NT2/D1 (cell line): Measurements from ENCODE around the gene CACNA1C.

Experiments used
- DNase-seq: peaks from one replicate; pipeline ENCODE4 v3.0.0-alpha.2; 2011; ENCODE audit warnings: low read depth, low spot score
- H3K27me3 ChIP-seq: 2 replicates; pipeline ENCODE4 v1.6.0; 2011; ENCODE audit warnings: mild to moderate bottlenecking; ENCODE audit not compliant: insufficient read length, insufficient read depth
- H3K36me3 ChIP-seq: 2 replicates; pipeline ENCODE4 v1.6.1; 2011; ENCODE audit warnings: mild to moderate bottlenecking, low read length, mixed read lengths; ENCODE audit not compliant: insufficient read depth, insufficient read length
- H3K4me1 ChIP-seq: 2 replicates; pipeline ENCODE4 v1.5.1; 2011; ENCODE audit not compliant: insufficient read depth, insufficient read length
- H3K4me3 ChIP-seq: 2 replicates; pipeline ENCODE4 v1.5.1; 2011; ENCODE audit warnings: low read depth; ENCODE audit not compliant: insufficient read length
- H3K9ac ChIP-seq: 2 replicates; pipeline ENCODE4 v1.6.0; 2011; ENCODE audit warnings: low read depth; ENCODE audit not compliant: insufficient read length
- H3K9me3 ChIP-seq: 2 replicates; pipeline ENCODE4 v1.5.1; 2011; ENCODE audit warnings: mild to moderate bottlenecking, low read length; ENCODE audit not compliant: insufficient read depth
- SUZ12 ChIP-seq: IDR thresholded peaks from 2 replicates; pipeline ENCODE4 v1.6.1; 2011; ENCODE audit not compliant: insufficient read length, insufficient read depth; ENCODE audit errors: extremely low read depth
- YY1 ChIP-seq: IDR thresholded peaks from 2 replicates; pipeline ENCODE4 v1.6.1; 2011; ENCODE audit not compliant: insufficient read length, insufficient read depth
- ZNF274 ChIP-seq: IDR thresholded peaks from 2 replicates; pipeline ENCODE4 v1.6.1; 2011; ENCODE audit warnings: mild to moderate bottlenecking, low read depth, low read length

CACNA1C gene

GRCh38 chr12:2455410-2455809, 402.6 kb downstream of the CACNA1C start:
- no peak overlapping the region for H3K9ac ChIP-seq
- DNase-seq: no peak
- H3K4me3 ChIP-seq: no peak overlapping the region
- TF ChIP-seq SUZ12 (no peak), YY1 (no peak), ZNF274 (no peak)
- H3K4me1 ChIP-seq: peaks cover 4% of the 10 kb centered on the region
- H3K9me3 ChIP-seq: no peaks in the 10 kb centered on the region
- no peaks in the 10 kb centered on the region for H3K27me3 ChIP-seq
- no peaks in the 10 kb centered on the region for H3K36me3 ChIP-seq

- Histone ChIP-seq H3K9me3 (no peaks in the 10 kb centered on the region), H3K9ac (no peak overlapping the region), H3K4me1 (peaks cover 4% of the 10 kb centered on the region), H3K4me3 (no peak overlapping the region), H3K36me3 (no peaks in the 10 kb centered on the region), H3K27me3 (no peaks in the 10 kb centered on the region)
- no peak for DNase-seq
- TF ChIP-seq SUZ12: no peak
- TF ChIP-seq ZNF274: no peak
- no peak for TF ChIP-seq YY1
Observed at GRCh38 chr12:2456122-2456812, 403.5 kb downstream of the CACNA1C start.

- no peaks in the 10 kb centered on the region for H3K36me3 ChIP-seq
- H3K4me1 ChIP-seq: peaks cover 4% of the 10 kb centered on the region
- no peak for DNase-seq
- no peak overlapping the region for H3K4me3 ChIP-seq
- TF ChIP-seq YY1: no peak
- TF ChIP-seq ZNF274: no peak
- TF ChIP-seq SUZ12: no peak
- H3K9me3 ChIP-seq: no peaks in the 10 kb centered on the region
- no peaks in the 10 kb centered on the region for H3K27me3 ChIP-seq
- no peak overlapping the region for H3K9ac ChIP-seq
Observed at GRCh38 chr12:2456813-2457186, 404.0 kb downstream of the CACNA1C start.

- no peak overlapping the region for H3K4me3 ChIP-seq
- H3K9ac ChIP-seq: no peak overlapping the region
- TF ChIP-seq SUZ12 (no peak), YY1 (no peak), ZNF274 (no peak)
- no peaks in the 10 kb centered on the region for H3K9me3 ChIP-seq
- H3K36me3 ChIP-seq: no peaks in the 10 kb centered on the region
- H3K27me3 ChIP-seq: no peaks in the 10 kb centered on the region
- H3K4me1 ChIP-seq: peaks cover 4% of the 10 kb centered on the region
- no peak for DNase-seq
Observed at GRCh38 chr12:2457215-2457932, 404.6 kb downstream of the CACNA1C start.

GRCh38 chr12:2457933-2458414, 405.2 kb downstream of the CACNA1C start:
- H3K4me3 ChIP-seq: no peak overlapping the region
- H3K4me1 ChIP-seq: peaks cover 4% of the 10 kb centered on the region
- no peak overlapping the region for H3K9ac ChIP-seq
- TF ChIP-seq YY1 (no peak), ZNF274 (no peak), SUZ12 (no peak)
- no peaks in the 10 kb centered on the region for H3K36me3 ChIP-seq
- H3K9me3 ChIP-seq: no peaks in the 10 kb centered on the region
- peak; percentile 20 for DNase-seq
- H3K27me3 ChIP-seq: no peaks in the 10 kb centered on the region

GRCh38 chr12:2460051-2460670, 407.4 kb downstream of the CACNA1C start:
- DNase-seq: no peak
- H3K4me1 ChIP-seq: peaks cover 4% of the 10 kb centered on the region

GRCh38 chr12:2461046-2461445, 408.3 kb downstream of the CACNA1C start:
- TF ChIP-seq SUZ12: no peak
- no peak for TF ChIP-seq ZNF274
- TF ChIP-seq YY1: no peak
- no peak overlapping the region for H3K9ac ChIP-seq
- H3K27me3 ChIP-seq: no peaks in the 10 kb centered on the region
- H3K36me3 ChIP-seq: no peaks in the 10 kb centered on the region
- H3K4me1 ChIP-seq: peaks cover 4% of the 10 kb centered on the region
- H3K9me3 ChIP-seq: no peaks in the 10 kb centered on the region
- H3K4me3 ChIP-seq: no peak overlapping the region
- DNase-seq: no peak

More at GRCh38 chr12:2460051-2460670, 407.4 kb downstream of the CACNA1C start:
- no peak overlapping the region for H3K4me3 ChIP-seq
- no peak overlapping the region for H3K9ac ChIP-seq
- no peaks in the 10 kb centered on the region for H3K36me3 ChIP-seq
- no peaks in the 10 kb centered on the region for H3K9me3 ChIP-seq
- TF ChIP-seq YY1: no peak
- TF ChIP-seq SUZ12: no peak
- no peak for TF ChIP-seq ZNF274
- H3K27me3 ChIP-seq: no peaks in the 10 kb centered on the region
